ENCODE results near the gene MTA2. TPM values are rescaled to one million over a fixed set of nuclear protein-coding genes. Genes with fewer than 3 reads are reported as not detected.
"Not testable (repeated sequence)": the region's sequence is repeated elsewhere in the genome, so short reads cannot be mapped to it uniquely, and the experiment has no call there.

Gene MTA2
- polyA plus RNA-seq, 1 donor from 2014 or later = 32.9 TPM

GRCh38 chr11:62572431-62572830 is 29.2 kb downstream of the MTA2 start:
- Mint-ChIP-seq H3K9me3 (no peaks in the 10 kb centered on the region), H3K4me1 (peaks cover 27 to 40% (median 36%) of the 10 kb centered on the region in 3 donors), H3K4me3 (peak overlapping the region; percentile 96 to 98 (median 97)), H3K27ac (peak overlapping the region; percentile 87 to 97 (median 96)), H3K36me3 (peaks cover 2% of the 10 kb centered on the region), H3K27me3 (no peaks in the 10 kb centered on the region)

DNA sequence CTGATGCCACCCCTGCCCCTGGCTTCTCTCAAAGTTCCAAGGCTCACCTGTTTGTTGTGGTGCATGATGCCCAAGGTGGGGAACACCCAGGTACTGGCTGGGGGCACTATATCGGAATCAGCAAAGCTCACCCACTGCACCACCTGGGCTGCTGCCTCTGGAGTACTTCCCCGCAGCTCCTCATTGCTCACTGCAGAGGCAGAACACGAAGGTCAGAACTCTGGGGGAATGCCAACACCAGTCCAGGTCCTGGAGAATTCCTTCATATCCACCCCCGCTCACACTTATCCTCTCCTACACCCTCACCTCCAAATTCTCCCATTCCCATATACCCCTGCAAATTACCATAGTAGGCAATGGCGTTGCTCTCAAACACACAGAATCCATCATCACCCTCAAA is 30.2 kb downstream of the MTA2 start:
- not testable (repeated sequence) for H3K9me3 Mint-ChIP-seq, H3K36me3 Mint-ChIP-seq, H3K27me3 Mint-ChIP-seq
- Mint-ChIP-seq H3K4me3 (peak overlapping the region in 1 of 4 donors; percentile 97), H3K27ac (peak overlapping the region; percentile 4 to 93 (median 57)), H3K4me1 (peaks cover 26 to 47% (median 36%) of the 10 kb centered on the region in 3 donors)

- not testable (repeated sequence) for H3K36me3 Mint-ChIP-seq, H3K27me3 Mint-ChIP-seq, H3K9me3 Mint-ChIP-seq
- peak overlapping the region in 1 of 4 donors; percentile 97 for H3K4me3 Mint-ChIP-seq
- peaks cover 29 to 47% (median 40%) of the 10 kb centered on the region in 3 donors for H3K4me1 Mint-ChIP-seq
- peak overlapping the region; percentile 4 to 71 (median 57) for H3K27ac Mint-ChIP-seq
Measured at GRCh38 chr11:62570903-62571302, 30.8 kb downstream of the MTA2 start.

DNA sequence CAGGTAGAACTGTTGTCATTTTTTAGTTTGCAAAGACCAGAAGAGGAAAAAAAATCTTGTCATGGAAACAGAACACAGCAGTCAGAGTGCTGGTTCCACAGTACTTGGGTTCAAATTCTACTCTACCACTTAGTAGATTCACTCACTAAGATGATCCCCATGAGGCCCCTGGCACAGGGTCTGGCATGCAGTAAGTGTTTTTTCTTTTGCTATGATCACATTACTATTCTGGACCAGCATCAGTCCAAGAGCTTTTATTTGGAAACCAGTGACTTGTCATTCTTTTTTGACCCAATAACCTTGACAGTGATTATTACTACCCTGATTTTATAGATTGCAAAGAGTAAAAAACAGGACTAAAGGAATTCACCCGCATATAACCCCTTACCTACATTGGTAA is 32.1 kb downstream of the MTA2 start:
- Mint-ChIP-seq H3K36me3 (peaks cover 4% of the 10 kb centered on the region), H3K27ac (no peak overlapping the region), H3K27me3 (no peaks in the 10 kb centered on the region), H3K9me3 (no peaks in the 10 kb centered on the region), H3K4me1 (peaks cover 23 to 44% (median 42%) of the 10 kb centered on the region in 3 donors), H3K4me3 (peak overlapping the region in 1 of 4 donors; percentile 49)

GRCh38 chr11:62567018-62567633 is 34.5 kb downstream of the MTA2 start:
- H3K4me1 Mint-ChIP-seq = peaks cover 13 to 30% (median 26%) of the 10 kb centered on the region in 3 donors
- peaks cover 4% of the 10 kb centered on the region for H3K36me3 Mint-ChIP-seq
- H3K4me3 Mint-ChIP-seq = peak overlapping the region in 2 of 4 donors; percentile 18 to 67
- no peaks in the 10 kb centered on the region for H3K27me3 Mint-ChIP-seq
- no peaks in the 10 kb centered on the region for H3K9me3 Mint-ChIP-seq
- peak overlapping the region in 2 of 3 donors; percentile 67 to 83 for H3K27ac Mint-ChIP-seq

GRCh38 chr11:62566247-62566646 is 35.4 kb downstream of the MTA2 start:
- Mint-ChIP-seq H3K4me1 (peaks cover 12 to 27% (median 24%) of the 10 kb centered on the region in 3 donors), H3K27ac (peak overlapping the region in 1 of 3 donors; percentile 67), H3K36me3 (peaks cover 4% of the 10 kb centered on the region), H3K9me3 (no peaks in the 10 kb centered on the region), H3K27me3 (no peaks in the 10 kb centered on the region), H3K4me3 (no peak overlapping the region)

- Mint-ChIP-seq H3K27ac (peak overlapping the region in 1 of 3 donors; percentile 67), H3K4me3 (no peak overlapping the region), H3K27me3 (no peaks in the 10 kb centered on the region), H3K36me3 (peaks cover 4% of the 10 kb centered on the region), H3K4me1 (peaks cover 13 to 26% (median 24%) of the 10 kb centered on the region in 3 donors), H3K9me3 (no peaks in the 10 kb centered on the region)
Measured at GRCh38 chr11:62565100-62565802, 36.4 kb downstream of the MTA2 start.

DNA sequence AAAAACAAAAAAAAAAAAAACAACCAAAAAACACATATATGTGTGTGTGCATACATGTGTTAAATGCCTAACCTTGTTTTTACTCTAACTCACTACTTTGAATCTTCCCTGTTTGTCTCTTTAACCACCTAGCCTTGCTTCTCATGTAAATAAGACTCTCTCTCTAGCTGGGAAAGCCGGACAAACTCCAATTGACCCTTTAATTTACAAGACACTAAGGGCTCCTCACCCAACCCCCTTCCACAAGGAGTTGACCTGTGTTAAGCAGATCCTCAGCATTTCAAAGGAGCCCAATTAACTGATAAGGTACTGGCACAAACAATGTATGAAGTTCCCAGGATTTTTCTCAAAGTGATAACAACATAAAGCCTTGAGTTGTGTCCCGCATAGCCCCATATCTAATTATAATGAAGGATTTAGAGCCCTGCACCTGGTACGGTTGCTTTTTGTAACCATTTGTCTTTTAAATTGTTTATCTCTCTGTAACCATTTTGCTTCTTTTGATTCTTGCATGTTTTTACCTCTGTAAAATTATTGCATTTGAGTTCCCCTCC is 39.9 kb downstream of the MTA2 start:
- not testable (repeated sequence) for H3K27me3 Mint-ChIP-seq, H3K9me3 Mint-ChIP-seq, H3K36me3 Mint-ChIP-seq
- peak overlapping the region in 1 of 4 donors; percentile 50 for H3K4me3 Mint-ChIP-seq
- H3K27ac Mint-ChIP-seq = peak overlapping the region; percentile 38 to 67 (median 64)
- peaks cover 24 to 38% (median 32%) of the 10 kb centered on the region in 3 donors for H3K4me1 Mint-ChIP-seq

- Mint-ChIP-seq H3K36me3 (no peaks in the 10 kb centered on the region), H3K4me3 (peak overlapping the region in 1 of 4 donors; percentile 33)
Measured at GRCh38 chr11:62560566-62561103, 41.0 kb downstream of the MTA2 start.

GRCh38 chr11:62559626-62560025 is 42.0 kb downstream of the MTA2 start:
- Mint-ChIP-seq H3K4me3 (peak overlapping the region in 2 of 4 donors; percentile 33 to 73), H3K27ac (peak overlapping the region; percentile 23 to 88 (median 48)), H3K4me1 (peaks cover 38 to 45% (median 44%) of the 10 kb centered on the region in 3 donors)
- not testable (repeated sequence) for H3K9me3 Mint-ChIP-seq, H3K27me3 Mint-ChIP-seq, H3K36me3 Mint-ChIP-seq

More at GRCh38 chr11:62560566-62561103, 41.0 kb downstream of the MTA2 start:
- no peaks in the 10 kb centered on the region for H3K9me3 Mint-ChIP-seq
- H3K4me1 Mint-ChIP-seq = peaks cover 35 to 43% (median 37%) of the 10 kb centered on the region in 3 donors
- peak overlapping the region; percentile 19 to 48 (median 20) for H3K27ac Mint-ChIP-seq
- no peaks in the 10 kb centered on the region for H3K27me3 Mint-ChIP-seq

DNA sequence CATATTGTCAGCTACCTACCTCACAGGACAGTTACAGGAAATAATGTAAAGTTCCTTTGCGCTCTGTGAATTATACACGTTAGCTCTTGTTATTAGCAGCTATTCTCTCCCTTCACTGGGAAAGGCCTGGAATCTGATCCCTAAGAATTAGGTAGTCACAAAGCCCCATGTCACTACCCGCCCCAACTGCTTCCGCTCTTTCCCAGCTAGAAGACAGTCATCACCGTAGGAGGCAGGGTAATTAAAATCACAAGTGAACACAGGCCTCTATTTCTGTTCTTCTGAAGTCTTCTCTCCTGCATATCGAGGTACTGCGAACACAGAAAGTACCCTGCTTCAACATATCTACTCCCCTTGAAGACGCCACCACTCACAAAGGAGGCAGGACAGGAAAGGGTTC is 42.5 kb downstream of the MTA2 start:
- H3K27me3 Mint-ChIP-seq = no peaks in the 10 kb centered on the region
- H3K4me3 Mint-ChIP-seq = peak overlapping the region in 1 of 4 donors; percentile 73
- no peaks in the 10 kb centered on the region for H3K9me3 Mint-ChIP-seq
- H3K36me3 Mint-ChIP-seq = no peaks in the 10 kb centered on the region
- H3K4me1 Mint-ChIP-seq = peaks cover 42 to 50% (median 44%) of the 10 kb centered on the region in 3 donors
- H3K27ac Mint-ChIP-seq = peak overlapping the region; percentile 48 to 88 (median 86)

GRCh38 chr11:62558669-62559068 is 43.0 kb downstream of the MTA2 start:
- Mint-ChIP-seq H3K36me3 (no peaks in the 10 kb centered on the region), H3K27me3 (no peaks in the 10 kb centered on the region), H3K9me3 (no peaks in the 10 kb centered on the region), H3K4me1 (peaks cover 44 to 55% (median 48%) of the 10 kb centered on the region in 3 donors), H3K27ac (peak overlapping the region in 1 of 3 donors; percentile 97), H3K4me3 (no peak overlapping the region)

DNA sequence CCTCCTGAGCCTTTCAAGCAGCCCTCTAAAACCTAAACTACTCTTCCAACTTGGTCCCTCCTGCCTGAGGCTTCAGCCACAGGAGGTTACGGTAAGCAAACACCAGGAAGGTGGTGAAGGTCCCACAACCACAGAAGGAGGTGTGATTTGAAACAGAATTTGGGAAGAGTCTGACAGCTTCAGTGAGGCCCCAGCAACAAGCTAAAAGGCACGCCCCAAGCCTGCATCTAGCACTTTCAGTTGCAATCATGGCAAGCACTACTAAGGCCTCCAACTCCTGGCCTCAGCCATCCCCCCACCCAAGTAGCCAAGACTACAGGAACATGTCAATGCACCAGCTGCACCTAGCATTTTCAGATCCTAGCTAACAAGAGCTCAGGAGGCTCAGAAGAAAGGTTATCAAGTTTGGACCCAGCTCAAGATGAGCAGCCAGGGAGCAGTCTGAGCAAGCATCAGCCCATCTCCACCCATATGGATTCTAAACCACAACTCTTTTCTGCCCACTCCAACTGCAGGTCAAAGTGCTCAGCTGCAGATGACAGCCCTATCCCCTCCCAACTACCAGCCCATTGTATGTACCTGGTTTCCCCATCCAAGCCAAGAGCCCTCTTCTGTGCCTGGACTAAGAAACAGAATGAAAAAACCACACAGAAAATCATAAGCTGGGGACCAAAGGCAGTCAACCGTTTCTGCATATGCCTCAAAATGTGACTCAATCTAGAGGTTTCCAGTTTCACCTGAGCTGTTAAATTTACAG is 44.6 kb downstream of the MTA2 start:
- Mint-ChIP-seq H3K27ac (peak overlapping the region; percentile 97 to 100 (median 99)), H3K36me3 (no peaks in the 10 kb centered on the region), H3K9me3 (no peaks in the 10 kb centered on the region), H3K4me3 (peak overlapping the region; percentile 74 to 94 (median 87)), H3K4me1 (peaks cover 51 to 68% (median 62%) of the 10 kb centered on the region in 3 donors), H3K27me3 (no peaks in the 10 kb centered on the region)

- H3K27me3 Mint-ChIP-seq = no peaks in the 10 kb centered on the region
- H3K27ac Mint-ChIP-seq = peak overlapping the region; percentile 97 to 100 (median 99)
- peak overlapping the region; percentile 74 to 94 (median 87) for H3K4me3 Mint-ChIP-seq
- H3K4me1 Mint-ChIP-seq = peaks cover 52 to 73% (median 67%) of the 10 kb centered on the region in 3 donors
- H3K9me3 Mint-ChIP-seq = no peaks in the 10 kb centered on the region
- H3K36me3 Mint-ChIP-seq = no peaks in the 10 kb centered on the region
Measured at GRCh38 chr11:62556108-62556874, 45.4 kb downstream of the MTA2 start.

All from IgD-negative memory B cell (primary cell).